ENCODE results near the gene RP9. TPM values are rescaled to one million over a fixed set of nuclear protein-coding genes. Genes with fewer than 3 reads are reported as not detected.

The RP9 gene
- total and polyA plus RNA-seq, 2 of the 13 experiments (the other 11 are each of a cell fraction or from before 2014, with no cell fraction given), result 14.2 to 18.6 TPM

DNA sequence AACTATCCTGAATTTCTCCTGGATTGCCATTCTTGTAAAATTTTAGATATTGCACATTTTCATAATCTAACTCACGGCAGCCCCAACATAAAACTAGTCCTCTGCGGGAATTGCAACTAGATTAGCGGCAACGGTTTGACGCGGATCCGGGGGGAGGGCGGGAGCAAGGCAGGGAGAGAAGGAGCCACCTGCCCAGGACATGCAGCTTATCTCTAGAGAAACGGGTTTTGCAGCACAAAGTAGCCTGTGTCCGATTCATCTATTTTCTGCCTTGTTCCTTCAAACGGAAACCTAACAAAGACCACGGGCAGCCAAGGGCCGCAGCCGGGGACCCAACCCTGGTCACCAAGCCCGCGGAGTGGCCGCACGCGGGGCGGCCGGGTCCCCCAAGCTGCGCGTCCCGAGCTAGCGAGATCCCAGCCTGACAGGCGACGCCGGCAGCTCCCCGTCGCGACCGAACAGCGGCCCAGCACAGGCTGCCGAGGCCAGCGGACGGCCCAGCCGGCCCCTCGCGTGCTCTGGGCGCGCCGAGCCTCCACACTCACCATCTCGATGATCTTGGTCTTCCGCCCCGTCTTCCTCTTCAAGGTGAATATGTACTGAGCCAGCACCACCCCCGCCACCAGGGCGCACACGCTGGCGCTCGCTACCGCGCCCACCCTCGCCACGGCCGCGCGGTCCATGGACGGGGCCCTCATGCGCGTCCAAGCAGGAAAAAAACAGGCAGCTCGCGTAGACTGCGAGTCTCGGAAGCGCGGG lies 47.0 kb downstream of the RP9 start, which contains the start of gene NT5C3A (continued):
- TF ChIP-seq ZNF629 (CRISPR knock-in tag; conservative IDR thresholded peaks at IDR 0.05) (no peak), TBX2 (CRISPR knock-in tag; IDR thresholded peaks at IDR 0.05; ENCODE audit: borderline replicate concordance) (0 out of 2 replicates have a peak, but pooled peaks have one; percentile 72), MED1 (CRISPR knock-in tag; IDR thresholded peaks at IDR 0.05) (peak; percentile 36; the same call in 1 of the 2 replicates), ZC3H13 (CRISPR knock-in tag; IDR thresholded peaks at IDR 0.05) (0 out of 2 replicates have a peak, but pooled peaks have one; percentile 22), KDM5A (IDR thresholded peaks at IDR 0.05; ENCODE audit: borderline replicate concordance, low read length) (peak; percentile 40), ARID3A (IDR thresholded peaks at IDR 0.05; ENCODE audit: low read depth, low read length) (no peak), FIP1L1 (IDR thresholded peaks at IDR 0.05; ENCODE audit: borderline replicate concordance, insufficient read depth, low read depth, low read length) (no peak), CREBL2 (CRISPR knock-in tag; IDR thresholded peaks at IDR 0.05; ENCODE audit: borderline replicate concordance) (no peak), GRHL1 (CRISPR knock-in tag; conservative IDR thresholded peaks at IDR 0.05) (no peak), ZNF670 (CRISPR knock-in tag; IDR thresholded peaks at IDR 0.05; ENCODE audit: borderline replicate concordance) (no peak), ZFP90 (CRISPR knock-in tag; IDR thresholded peaks at IDR 0.05; ENCODE audit: borderline replicate concordance) (peak; percentile 9; the same call in 1 of the 2 replicates), MAFF (IDR thresholded peaks at IDR 0.05; ENCODE audit: low read depth, low read length) (no peak), EP300 (IDR thresholded peaks at IDR 0.05; ENCODE audit: low read depth in 2 of 2, low read length in 2 of 2) (no peak), EP300 (CRISPR knock-in tag; IDR thresholded peaks at IDR 0.05; ENCODE audit: borderline replicate concordance) (0 out of 2 replicates have a peak, but pooled peaks have one; percentile 50), ZNF720 (CRISPR knock-in tag; IDR thresholded peaks at IDR 0.05) (no peak), TEAD3 (CRISPR knock-in tag; optimal IDR thresholded peaks at IDR 0.05; ENCODE audit: borderline replicate concordance) (no peak), TCF7 (IDR thresholded peaks at IDR 0.05; ENCODE audit: low read depth) (no peak), IKZF1 (IDR thresholded peaks at IDR 0.05) (no peak), ZNF652 (CRISPR knock-in tag; IDR thresholded peaks at IDR 0.05; ENCODE audit: borderline replicate concordance, low read depth) (no peak), ZUFSP (CRISPR knock-in tag; IDR thresholded peaks at IDR 0.05; ENCODE audit: borderline replicate concordance) (no peak), SP2 (CRISPR knock-in tag; IDR thresholded peaks at IDR 0.05) (peak; percentile 31; the same call in 1 of the 2 replicates), ATF5 (CRISPR knock-in tag; IDR thresholded peaks at IDR 0.05; ENCODE audit: low read depth) (no peak), ZNF776 (CRISPR knock-in tag; IDR thresholded peaks at IDR 0.05) (peak; percentile 32; the same call in 1 of the 2 replicates)
